ENCODE data around the gene TAF5L.
"Not testable (repeated sequence)": the region's sequence is repeated elsewhere in the genome, so short reads cannot be mapped to it uniquely, and the experiment has no call there.

The TAF5L gene

DNA sequence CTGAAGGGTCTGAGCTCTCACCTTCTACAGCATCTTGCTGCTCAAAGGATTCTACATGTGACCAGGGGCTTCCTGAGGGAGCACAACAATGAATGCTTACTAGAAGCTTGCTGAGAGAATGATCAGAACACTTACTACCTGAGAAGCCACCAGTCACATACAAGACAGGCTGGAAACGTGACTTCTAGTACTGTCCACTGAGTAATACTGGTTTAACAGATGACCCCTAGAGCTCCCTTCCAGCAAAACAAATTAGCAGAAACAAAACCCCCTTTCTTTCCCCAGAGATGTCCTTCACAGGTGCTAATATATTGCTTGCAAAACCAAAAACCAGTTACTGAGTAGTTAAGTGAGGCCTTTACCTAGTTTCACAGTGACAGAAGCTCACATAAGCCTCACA lies 2.1 kb downstream of the TAF5L start:
- H3K4me3 ChIP-seq (ENCODE audit: low read length) = peak overlapping the region; percentile 96
- no peak for DNase-seq (ENCODE audit: low read depth)
- peaks cover 47% of the 10 kb centered on the region for H3K4me1 ChIP-seq (ENCODE audit: control insufficient read depth, insufficient read depth, low read length)
- no peaks in the 10 kb centered on the region for H3K9me3 ChIP-seq (ENCODE audit: control insufficient read depth, low read length)
- H3K36me3 ChIP-seq (ENCODE audit: control insufficient read depth, insufficient read depth, low read length, severe bottlenecking) = peaks cover 2% of the 10 kb centered on the region
- H3K9ac ChIP-seq (ENCODE audit: low read length) = peak overlapping the region; percentile 93
- no peaks in the 10 kb centered on the region for H3K27me3 ChIP-seq (replicated peaks; ENCODE audit: control insufficient read depth, insufficient read depth, low read length)

DNA sequence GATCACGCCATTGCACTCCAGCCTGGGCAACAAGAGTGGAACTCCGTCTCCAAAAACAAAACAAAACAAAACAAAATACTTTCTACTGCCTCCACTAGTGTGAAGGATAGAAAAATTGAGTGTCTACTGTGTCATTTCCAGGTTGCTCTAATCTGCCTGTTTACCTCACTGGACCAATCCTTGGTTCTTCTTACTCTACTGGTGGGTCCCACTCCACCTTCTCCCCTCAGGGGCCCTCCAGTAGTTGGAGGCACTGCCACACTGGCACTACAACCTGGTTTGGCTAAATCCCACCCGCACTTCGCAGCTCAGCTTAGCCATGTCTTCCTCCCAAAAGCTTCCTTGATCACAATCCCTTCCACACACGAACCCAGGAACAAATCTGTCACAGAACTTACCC lies 2.7 kb downstream of the TAF5L start:
- H3K4me1 ChIP-seq (ENCODE audit: control insufficient read depth, insufficient read depth, low read length) = peaks cover 47% of the 10 kb centered on the region
- H3K27me3 ChIP-seq (replicated peaks; ENCODE audit: control insufficient read depth, insufficient read depth, low read length) = no peaks in the 10 kb centered on the region
- no peak overlapping the region for H3K9ac ChIP-seq (ENCODE audit: low read length)
- no peak overlapping the region for H3K4me3 ChIP-seq (ENCODE audit: low read length)
- H3K9me3 ChIP-seq (ENCODE audit: control insufficient read depth, low read length) = no peaks in the 10 kb centered on the region
- no peaks in the 10 kb centered on the region for H3K36me3 ChIP-seq (ENCODE audit: control insufficient read depth, insufficient read depth, low read length, severe bottlenecking)
- no peak for DNase-seq (ENCODE audit: low read depth)

DNA sequence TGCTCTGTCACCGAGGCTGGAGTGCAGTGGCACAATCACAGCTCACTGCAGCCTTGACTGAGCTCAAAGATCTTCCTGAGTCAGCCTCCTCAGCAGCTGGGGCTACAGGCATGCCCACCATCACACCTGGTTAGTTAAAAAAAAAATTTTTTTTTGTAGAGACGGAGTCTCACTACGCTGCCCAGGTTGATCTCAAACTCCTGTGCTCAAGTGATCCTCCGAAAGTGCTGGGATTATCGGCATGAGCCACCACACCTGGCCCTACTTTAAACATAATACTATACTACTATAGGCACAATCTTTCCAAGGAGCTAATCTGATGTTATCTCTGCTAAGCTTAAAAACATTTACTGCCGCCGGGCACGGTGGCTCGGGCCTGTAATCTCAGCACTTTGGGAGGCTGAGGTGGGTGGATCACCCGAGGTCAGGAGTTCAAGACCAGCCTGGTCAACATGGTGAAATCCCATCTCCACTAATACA lies 3.2 kb downstream of the TAF5L start:
- H3K9me3 ChIP-seq (ENCODE audit: control insufficient read depth, low read length); H3K27me3 ChIP-seq (replicated peaks; ENCODE audit: control insufficient read depth, insufficient read depth, low read length); H3K9ac ChIP-seq (ENCODE audit: low read length); DNase-seq (ENCODE audit: low read depth); H3K36me3 ChIP-seq (ENCODE audit: control insufficient read depth, insufficient read depth, low read length, severe bottlenecking); H3K4me3 ChIP-seq (ENCODE audit: low read length): not testable (repeated sequence)
- peaks cover 46% of the 10 kb centered on the region for H3K4me1 ChIP-seq (ENCODE audit: control insufficient read depth, insufficient read depth, low read length)

DNA sequence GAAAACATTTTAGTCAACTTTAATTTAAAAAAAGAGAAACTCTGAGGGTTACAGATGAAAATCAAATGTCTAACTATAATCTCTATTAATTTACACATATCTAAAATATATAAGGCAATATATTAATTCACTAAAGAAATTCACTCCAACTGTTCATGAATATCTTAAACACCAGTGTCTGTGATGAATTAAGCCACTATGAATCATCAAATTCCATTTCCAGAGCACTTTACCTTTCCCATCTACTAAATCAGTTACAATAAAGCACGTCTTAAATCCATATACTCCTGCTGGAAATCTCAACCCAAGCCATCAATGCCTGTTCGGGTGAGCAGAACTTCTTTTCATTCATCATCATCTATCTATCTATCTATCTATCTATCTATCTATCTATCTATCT lies 4.3 kb downstream of the TAF5L start:
- H3K9ac ChIP-seq (ENCODE audit: low read length) = no peak overlapping the region
- peak; percentile 28 for DNase-seq (ENCODE audit: low read depth)
- H3K27me3 ChIP-seq (replicated peaks; ENCODE audit: control insufficient read depth, insufficient read depth, low read length) = no peaks in the 10 kb centered on the region
- no peaks in the 10 kb centered on the region for H3K36me3 ChIP-seq (ENCODE audit: control insufficient read depth, insufficient read depth, low read length, severe bottlenecking)
- no peak overlapping the region for H3K4me3 ChIP-seq (ENCODE audit: low read length)
- H3K4me1 ChIP-seq (ENCODE audit: control insufficient read depth, insufficient read depth, low read length) = peaks cover 38% of the 10 kb centered on the region
- H3K9me3 ChIP-seq (ENCODE audit: control insufficient read depth, low read length) = no peaks in the 10 kb centered on the region

DNA sequence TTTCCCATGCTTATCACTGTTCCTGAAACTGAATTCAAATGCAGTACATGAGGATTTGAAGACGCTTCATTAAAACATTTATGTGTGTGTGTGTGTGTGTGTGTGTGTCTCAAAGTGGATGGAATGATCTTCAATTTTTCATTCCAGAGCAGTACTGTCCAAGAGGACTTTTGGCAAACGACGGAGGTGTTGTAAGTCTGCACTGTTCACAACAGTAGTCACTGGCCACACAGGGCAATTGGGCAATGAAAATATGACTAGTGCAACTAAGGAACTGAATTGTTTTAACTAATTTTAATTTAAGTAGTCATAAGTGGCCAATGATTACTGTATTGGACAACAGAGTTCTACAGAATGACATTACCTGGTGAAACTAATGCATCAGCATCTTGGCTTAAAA lies 5.0 kb downstream of the TAF5L start:
- peaks cover 38% of the 10 kb centered on the region for H3K4me1 ChIP-seq (ENCODE audit: control insufficient read depth, insufficient read depth, low read length)
- H3K9ac ChIP-seq (ENCODE audit: low read length) = no peak overlapping the region
- H3K36me3 ChIP-seq (ENCODE audit: control insufficient read depth, insufficient read depth, low read length, severe bottlenecking) = no peaks in the 10 kb centered on the region
- no peaks in the 10 kb centered on the region for H3K9me3 ChIP-seq (ENCODE audit: control insufficient read depth, low read length)
- H3K27me3 ChIP-seq (replicated peaks; ENCODE audit: control insufficient read depth, insufficient read depth, low read length) = no peaks in the 10 kb centered on the region
- peak; percentile 12 for DNase-seq (ENCODE audit: low read depth)
- H3K4me3 ChIP-seq (ENCODE audit: low read length) = peak overlapping the region; percentile 30

DNA sequence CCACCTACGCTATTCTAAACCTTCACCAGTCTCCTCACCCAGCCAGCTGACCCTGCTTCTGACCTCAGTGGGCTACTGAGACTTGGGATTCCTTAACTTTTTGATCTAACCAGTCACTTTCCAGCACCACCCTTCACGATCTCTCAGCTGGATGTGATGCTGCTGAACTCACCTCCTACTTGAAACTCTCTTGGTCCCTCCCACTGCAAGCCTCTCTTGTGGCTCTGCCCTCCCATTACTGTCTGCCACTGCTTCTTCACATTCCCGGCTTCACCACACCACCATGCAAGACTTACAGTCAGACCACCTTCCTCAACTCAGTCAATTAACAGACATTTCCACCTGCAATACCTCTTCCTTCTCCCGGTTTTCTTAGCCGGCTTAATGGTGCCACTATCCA lies 6.3 kb downstream of the TAF5L start:
- H3K36me3 ChIP-seq (ENCODE audit: control insufficient read depth, insufficient read depth, low read length, severe bottlenecking) = no peaks in the 10 kb centered on the region
- H3K9ac ChIP-seq (ENCODE audit: low read length) = no peak overlapping the region
- H3K27me3 ChIP-seq (replicated peaks; ENCODE audit: control insufficient read depth, insufficient read depth, low read length) = no peaks in the 10 kb centered on the region
- DNase-seq (ENCODE audit: low read depth) = no peak
- peaks cover 35% of the 10 kb centered on the region for H3K4me1 ChIP-seq (ENCODE audit: control insufficient read depth, insufficient read depth, low read length)
- no peaks in the 10 kb centered on the region for H3K9me3 ChIP-seq (ENCODE audit: control insufficient read depth, low read length)
- H3K4me3 ChIP-seq (ENCODE audit: low read length) = no peak overlapping the region

DNA sequence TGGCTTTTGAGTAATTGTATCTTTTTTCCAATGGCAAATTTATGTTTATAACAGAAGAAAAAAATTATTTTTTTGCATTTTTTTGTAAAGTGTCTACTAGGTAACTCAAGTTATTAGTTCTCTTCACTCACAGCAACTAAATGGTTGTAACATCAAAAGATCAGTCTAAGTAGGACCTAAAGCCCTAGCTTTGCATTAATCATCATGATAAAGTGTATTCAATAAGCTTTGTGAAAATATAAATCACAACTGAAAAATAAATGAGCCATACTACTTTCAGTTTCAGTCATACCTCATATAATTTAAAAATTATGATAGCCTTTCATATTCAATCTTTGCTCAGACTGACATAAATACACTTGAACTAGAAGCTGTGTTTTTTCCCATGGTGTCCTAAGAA lies 6.9 kb downstream of the TAF5L start:
- H3K27me3 ChIP-seq (replicated peaks; ENCODE audit: control insufficient read depth, insufficient read depth, low read length) = no peaks in the 10 kb centered on the region

DNA sequence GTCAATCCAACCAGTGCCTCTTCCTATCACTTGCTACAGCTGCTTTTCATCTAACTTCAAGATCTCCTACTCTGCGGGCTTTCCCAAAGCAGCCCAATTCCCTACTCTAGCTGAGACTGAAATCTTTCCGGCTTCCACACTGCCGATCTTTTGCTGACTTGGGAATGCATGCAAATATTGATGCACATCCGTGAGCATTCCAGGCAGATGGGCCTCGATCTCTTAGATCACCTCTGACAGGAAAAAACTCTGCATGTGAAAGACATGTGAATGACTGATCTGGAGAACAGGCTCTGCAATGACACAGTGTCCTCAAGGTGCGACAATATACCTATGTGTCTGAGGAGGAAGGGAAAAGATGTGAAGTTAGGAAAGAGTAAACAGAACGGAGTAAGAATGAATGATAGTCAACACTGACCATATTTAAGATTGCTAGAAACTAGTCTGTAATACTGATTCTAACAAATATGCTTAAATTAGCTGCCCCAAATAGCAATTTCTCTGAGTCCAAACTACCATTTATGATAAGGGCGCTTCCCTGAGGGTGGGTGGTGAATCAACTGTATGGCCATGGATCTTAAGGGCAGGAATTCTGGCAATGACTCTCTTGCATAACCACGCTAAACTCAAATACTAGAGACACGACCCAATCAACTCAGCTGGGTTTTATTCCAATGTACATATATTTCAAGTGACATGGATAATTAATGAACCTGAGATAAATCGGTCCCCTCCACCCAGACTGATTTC lies 8.4 kb downstream of the TAF5L start:
- no peak for DNase-seq (ENCODE audit: low read depth)
- no peaks in the 10 kb centered on the region for H3K9me3 ChIP-seq (ENCODE audit: control insufficient read depth, low read length)
- H3K9ac ChIP-seq (ENCODE audit: low read length) = no peak overlapping the region
- no peak overlapping the region for H3K4me3 ChIP-seq (ENCODE audit: low read length)
- no peaks in the 10 kb centered on the region for H3K27me3 ChIP-seq (replicated peaks; ENCODE audit: control insufficient read depth, insufficient read depth, low read length)
- H3K4me1 ChIP-seq (ENCODE audit: control insufficient read depth, insufficient read depth, low read length) = peaks cover 22% of the 10 kb centered on the region
- H3K36me3 ChIP-seq (ENCODE audit: control insufficient read depth, insufficient read depth, low read length, severe bottlenecking) = peaks cover 17% of the 10 kb centered on the region

More for the DNA sequence above, 6.9 kb downstream of the TAF5L start:
- peaks cover 29% of the 10 kb centered on the region for H3K4me1 ChIP-seq (ENCODE audit: control insufficient read depth, insufficient read depth, low read length)
- no peak overlapping the region for H3K9ac ChIP-seq (ENCODE audit: low read length)
- DNase-seq (ENCODE audit: low read depth) = no peak
- H3K4me3 ChIP-seq (ENCODE audit: low read length) = no peak overlapping the region
- H3K9me3 ChIP-seq (ENCODE audit: control insufficient read depth, low read length) = no peaks in the 10 kb centered on the region
- peaks cover 3% of the 10 kb centered on the region for H3K36me3 ChIP-seq (ENCODE audit: control insufficient read depth, insufficient read depth, low read length, severe bottlenecking)

DNA sequence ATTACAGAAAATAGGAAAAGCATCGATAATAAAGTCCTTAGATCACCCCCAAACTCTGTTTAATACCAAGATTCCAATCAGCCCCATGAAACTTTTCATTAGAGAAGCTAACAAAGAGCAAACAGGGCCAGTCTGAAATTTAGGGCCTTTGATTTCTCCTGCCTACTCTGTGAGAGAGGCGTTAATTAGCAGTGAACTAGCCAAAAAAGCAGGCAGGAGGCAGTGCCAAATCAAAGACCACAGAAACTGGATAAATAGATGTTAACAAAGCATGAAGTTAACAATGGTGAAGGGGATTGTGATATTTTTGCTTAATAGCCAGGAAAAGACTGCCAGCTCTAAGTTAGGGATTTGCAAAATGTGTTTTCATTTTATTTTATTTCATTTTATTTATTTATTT lies 11.2 kb downstream of the TAF5L start:
- H3K9me3 ChIP-seq (ENCODE audit: control insufficient read depth, low read length) = no peaks in the 10 kb centered on the region
- H3K27me3 ChIP-seq (replicated peaks; ENCODE audit: control insufficient read depth, insufficient read depth, low read length) = no peaks in the 10 kb centered on the region
- H3K4me3 ChIP-seq (ENCODE audit: low read length) = no peak overlapping the region
- no peak for DNase-seq (ENCODE audit: low read depth)
- H3K4me1 ChIP-seq (ENCODE audit: control insufficient read depth, insufficient read depth, low read length) = no peaks in the 10 kb centered on the region
- H3K9ac ChIP-seq (ENCODE audit: low read length) = no peak overlapping the region
- peaks cover 46% of the 10 kb centered on the region for H3K36me3 ChIP-seq (ENCODE audit: control insufficient read depth, insufficient read depth, low read length, severe bottlenecking)

DNA sequence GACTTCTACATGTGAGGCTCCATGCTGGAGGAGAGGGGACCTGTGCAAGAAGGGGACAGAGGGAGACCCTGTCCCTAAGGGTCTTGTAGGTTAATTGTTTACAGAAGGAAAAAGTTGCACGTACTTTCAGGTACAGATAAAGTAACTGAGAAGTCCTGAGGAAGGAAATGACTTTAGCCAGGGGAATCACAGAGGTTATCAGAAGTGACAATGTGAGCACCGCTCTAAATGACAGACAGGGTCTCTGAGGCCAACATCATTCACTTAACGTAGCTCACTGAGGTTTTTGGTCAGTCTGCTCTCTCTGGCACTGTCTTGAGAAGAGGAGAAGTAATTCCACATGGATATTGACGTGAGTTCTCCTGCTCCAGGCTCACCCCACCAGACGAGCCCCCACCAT lies 12.0 kb downstream of the TAF5L start:
- Histone ChIP-seq H3K36me3 (ENCODE audit: control insufficient read depth, insufficient read depth, low read length, severe bottlenecking) (peaks cover 53% of the 10 kb centered on the region), H3K9ac (ENCODE audit: low read length) (no peak overlapping the region), H3K4me1 (ENCODE audit: control insufficient read depth, insufficient read depth, low read length) (no peaks in the 10 kb centered on the region), H3K27me3 (replicated peaks; ENCODE audit: control insufficient read depth, insufficient read depth, low read length) (no peaks in the 10 kb centered on the region), H3K4me3 (ENCODE audit: low read length) (no peak overlapping the region), H3K9me3 (ENCODE audit: control insufficient read depth, low read length) (no peaks in the 10 kb centered on the region)
- DNase-seq (ENCODE audit: low read depth) = no peak

DNA sequence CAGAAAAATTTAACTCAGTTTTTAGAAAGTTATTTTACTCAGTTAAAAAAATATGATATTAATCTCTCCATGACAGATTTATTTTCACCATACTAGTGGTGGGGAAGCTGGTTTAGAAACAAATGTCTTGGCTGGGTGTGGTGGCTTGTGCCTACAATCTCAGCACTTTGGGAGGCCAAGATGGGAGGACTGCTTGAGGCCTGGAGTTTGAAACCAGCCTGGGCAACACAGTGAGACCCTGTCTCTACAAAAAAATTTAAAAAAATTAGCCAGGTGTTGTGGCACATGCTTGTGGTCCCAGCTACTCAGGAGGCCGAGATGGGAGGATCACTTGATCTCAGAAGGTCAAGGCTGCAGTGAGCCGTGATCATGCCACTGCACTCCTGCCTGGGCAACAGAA lies 17.3 kb downstream of the TAF5L start:
- no peaks in the 10 kb centered on the region for H3K9me3 ChIP-seq (ENCODE audit: control insufficient read depth, low read length)
- no peak for DNase-seq (ENCODE audit: low read depth)
- no peak overlapping the region for H3K9ac ChIP-seq (ENCODE audit: low read length)
- H3K36me3 ChIP-seq (ENCODE audit: control insufficient read depth, insufficient read depth, low read length, severe bottlenecking) = peaks cover 100% of the 10 kb centered on the region
- H3K27me3 ChIP-seq (replicated peaks; ENCODE audit: control insufficient read depth, insufficient read depth, low read length) = no peaks in the 10 kb centered on the region
- no peak overlapping the region for H3K4me3 ChIP-seq (ENCODE audit: low read length)
- no peaks in the 10 kb centered on the region for H3K4me1 ChIP-seq (ENCODE audit: control insufficient read depth, insufficient read depth, low read length)

DNA sequence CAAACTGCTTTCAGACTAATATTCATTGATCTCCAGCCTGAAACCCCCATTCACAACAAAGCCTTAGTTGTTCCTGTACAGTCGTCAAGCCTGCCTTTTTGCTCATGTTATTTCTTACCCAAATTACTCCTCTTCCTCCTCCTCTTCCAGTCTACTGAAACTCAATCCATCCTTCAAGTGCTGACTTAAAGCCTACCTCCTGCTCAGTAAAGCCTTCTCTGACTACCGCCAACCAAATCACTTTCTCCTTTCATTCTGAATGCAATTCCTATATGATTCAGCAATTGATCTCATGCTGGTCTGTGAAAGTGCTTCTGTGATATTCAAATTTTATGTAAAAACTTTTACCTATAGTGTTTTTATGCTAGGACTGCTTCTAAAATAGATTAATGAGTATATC lies 18.6 kb downstream of the TAF5L start:
- no peak for DNase-seq (ENCODE audit: low read depth)
- Histone ChIP-seq H3K9ac (ENCODE audit: low read length) (no peak overlapping the region), H3K27me3 (replicated peaks; ENCODE audit: control insufficient read depth, insufficient read depth, low read length) (no peaks in the 10 kb centered on the region), H3K9me3 (ENCODE audit: control insufficient read depth, low read length) (no peaks in the 10 kb centered on the region), H3K36me3 (ENCODE audit: control insufficient read depth, insufficient read depth, low read length, severe bottlenecking) (peaks cover 100% of the 10 kb centered on the region), H3K4me3 (ENCODE audit: low read length) (no peak overlapping the region), H3K4me1 (ENCODE audit: control insufficient read depth, insufficient read depth, low read length) (no peaks in the 10 kb centered on the region)
